Kidney epithelial cell (primary cell): Measurements from ENCODE around the gene DLG2. TPM values are rescaled to one million over a fixed set of nuclear protein-coding genes. Genes with fewer than 3 reads are reported as not detected.

Experiments
- DNase-seq: peaks from one replicate; pipeline ENCODE4 v3.0.0-alpha.2; 2010; ENCODE audit warnings: low read depth
- H3K27me3 ChIP-seq: 2 replicates; pipeline ENCODE4 v1.6.0; 2011; ENCODE audit warnings: low read length; ENCODE audit not compliant: control insufficient read depth, insufficient read depth
- H3K36me3 ChIP-seq: 2 replicates; pipeline ENCODE4 v1.5.1; 2011; ENCODE audit warnings: low read length; ENCODE audit not compliant: control insufficient read depth, insufficient read depth
- H3K4me3 ChIP-seq: 2 replicates; pipeline ENCODE4 v1.5.1; 2011; ENCODE audit warnings: low read depth, mild to moderate bottlenecking, control low read depth, low read length
- total RNA-seq: library from RNA; depleted of rRNA; stranded (reverse); fragments of >200 nt; gene quantifications from 2 replicates; pipeline ENCODE4 v1.2.3, GENCODE V29; 2015
- TF ChIP-seq, protein P1 (sequence below): IDR thresholded peaks from 2 replicates; pipeline ENCODE4 v1.5.1; 2011; ENCODE audit warnings: mild to moderate bottlenecking, moderate library complexity, low read length, control low read depth, inconsistent platforms; ENCODE audit not compliant: insufficient read depth, poor library complexity, severe bottlenecking

DLG2 gene
- total RNA-seq, 1 donor from 2014 or later: 0.75 TPM

DNA sequence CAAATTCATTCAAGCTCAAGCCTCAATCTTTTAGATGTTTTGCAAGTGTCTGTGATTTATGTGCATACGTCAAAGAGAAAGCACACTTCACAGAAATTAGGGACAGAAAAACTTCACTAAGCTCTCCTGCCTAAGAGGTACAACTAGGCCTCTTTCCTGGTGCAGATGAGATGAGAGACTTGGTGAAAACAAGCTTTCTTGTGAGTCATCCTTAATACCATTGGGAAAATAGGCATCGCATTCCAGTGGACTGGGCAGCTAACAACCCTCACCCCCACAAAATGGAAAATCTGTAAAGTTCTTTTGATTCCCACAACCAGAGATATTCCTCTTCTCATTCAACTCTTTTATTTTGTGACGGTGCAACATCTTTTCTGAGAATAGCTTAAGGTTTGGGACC, 1230.6 kb downstream of the DLG2 start:
- no peak for DNase-seq
- Histone ChIP-seq H3K4me3 (no peak overlapping the region), H3K27me3 (no peaks in the 10 kb centered on the region), H3K36me3 (no peaks in the 10 kb centered on the region)
- TF ChIP-seq, protein P1, sequence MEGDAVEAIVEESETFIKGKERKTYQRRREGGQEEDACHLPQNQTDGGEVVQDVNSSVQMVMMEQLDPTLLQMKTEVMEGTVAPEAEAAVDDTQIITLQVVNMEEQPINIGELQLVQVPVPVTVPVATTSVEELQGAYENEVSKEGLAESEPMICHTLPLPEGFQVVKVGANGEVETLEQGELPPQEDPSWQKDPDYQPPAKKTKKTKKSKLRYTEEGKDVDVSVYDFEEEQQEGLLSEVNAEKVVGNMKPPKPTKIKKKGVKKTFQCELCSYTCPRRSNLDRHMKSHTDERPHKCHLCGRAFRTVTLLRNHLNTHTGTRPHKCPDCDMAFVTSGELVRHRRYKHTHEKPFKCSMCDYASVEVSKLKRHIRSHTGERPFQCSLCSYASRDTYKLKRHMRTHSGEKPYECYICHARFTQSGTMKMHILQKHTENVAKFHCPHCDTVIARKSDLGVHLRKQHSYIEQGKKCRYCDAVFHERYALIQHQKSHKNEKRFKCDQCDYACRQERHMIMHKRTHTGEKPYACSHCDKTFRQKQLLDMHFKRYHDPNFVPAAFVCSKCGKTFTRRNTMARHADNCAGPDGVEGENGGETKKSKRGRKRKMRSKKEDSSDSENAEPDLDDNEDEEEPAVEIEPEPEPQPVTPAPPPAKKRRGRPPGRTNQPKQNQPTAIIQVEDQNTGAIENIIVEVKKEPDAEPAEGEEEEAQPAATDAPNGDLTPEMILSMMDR: no peak

DNA sequence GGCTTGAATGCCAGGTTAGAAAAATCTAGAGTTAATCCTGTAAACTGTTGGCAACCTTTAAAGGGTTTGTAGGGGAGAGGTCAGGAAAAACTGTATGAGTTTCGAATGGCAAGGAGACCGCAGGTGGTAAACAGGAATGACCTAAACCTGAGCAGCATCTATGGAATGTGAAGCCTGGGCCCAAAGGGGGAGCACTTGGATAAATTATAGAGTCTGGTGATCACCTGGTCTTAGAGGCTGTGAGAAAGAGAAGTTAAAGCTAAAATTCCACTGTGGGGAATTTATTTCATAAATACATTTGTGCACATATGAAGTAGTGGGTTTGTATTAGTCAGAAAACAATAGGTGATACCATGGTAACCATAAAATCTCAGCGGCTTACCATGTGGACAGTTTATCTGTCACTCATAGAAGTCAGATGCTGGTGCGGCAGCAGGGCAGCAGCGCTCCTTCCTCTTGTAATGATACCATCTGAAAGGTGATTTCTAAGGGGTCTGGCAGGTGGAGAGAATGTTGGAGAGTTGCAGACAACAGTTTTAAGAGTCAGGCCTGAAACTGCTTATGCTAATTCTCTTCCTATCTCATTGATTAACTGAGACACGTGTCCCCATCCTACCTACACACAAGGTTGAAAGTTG, 1236.6 kb downstream of the DLG2 start:
- H3K4me3 ChIP-seq: no peak overlapping the region
- TF ChIP-seq, protein P1: peak; percentile 21
- no peaks in the 10 kb centered on the region for H3K27me3 ChIP-seq
- H3K36me3 ChIP-seq: no peaks in the 10 kb centered on the region
- peak; percentile 12 for DNase-seq

DNA sequence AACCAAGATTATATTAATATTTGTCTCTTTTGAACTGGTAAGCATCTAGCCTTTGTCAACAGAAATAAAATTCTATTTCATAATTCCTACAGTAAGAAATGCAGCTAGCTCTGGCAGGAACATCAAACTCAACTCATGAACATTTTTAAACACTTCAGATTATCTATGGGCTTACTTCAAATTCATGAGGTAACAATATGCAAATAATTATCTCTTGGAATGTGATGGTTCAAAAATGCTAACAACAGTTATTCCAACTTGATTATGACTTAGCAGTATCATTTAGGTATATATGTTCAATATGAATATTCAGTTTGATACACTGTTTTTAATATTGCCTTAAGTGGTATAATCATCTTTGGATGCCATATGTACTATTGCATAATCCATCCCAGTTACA, 1237.4 kb downstream of the DLG2 start:
- Histone ChIP-seq H3K4me3 (no peak overlapping the region), H3K27me3 (no peaks in the 10 kb centered on the region), H3K36me3 (no peaks in the 10 kb centered on the region)
- TF ChIP-seq, protein P1: no peak
- DNase-seq: no peak

DNA sequence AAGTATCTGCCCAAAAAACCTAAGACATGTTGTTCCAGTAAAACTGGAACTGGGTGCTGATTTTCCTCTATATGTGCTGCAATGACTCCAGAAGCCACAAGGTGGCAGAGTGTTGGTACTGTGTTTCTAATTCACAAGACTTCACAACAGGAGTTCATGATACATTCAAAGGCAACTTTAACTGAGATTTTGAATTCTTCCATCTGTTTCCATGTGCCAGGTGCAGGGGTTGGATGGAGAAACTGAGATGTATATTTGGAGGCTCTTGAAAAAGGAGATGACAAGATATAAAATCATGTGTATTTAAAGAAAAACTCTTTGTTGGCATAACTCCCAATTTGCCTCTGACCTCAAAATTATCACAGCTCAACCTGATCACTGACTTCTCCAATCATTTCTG, 1242.4 kb downstream of the DLG2 start:
- TF ChIP-seq, protein P1: peak; percentile 84
- Histone ChIP-seq H3K27me3 (no peaks in the 10 kb centered on the region), H3K4me3 (no peak overlapping the region), H3K36me3 (no peaks in the 10 kb centered on the region)
- peak; percentile 10 for DNase-seq

DNA sequence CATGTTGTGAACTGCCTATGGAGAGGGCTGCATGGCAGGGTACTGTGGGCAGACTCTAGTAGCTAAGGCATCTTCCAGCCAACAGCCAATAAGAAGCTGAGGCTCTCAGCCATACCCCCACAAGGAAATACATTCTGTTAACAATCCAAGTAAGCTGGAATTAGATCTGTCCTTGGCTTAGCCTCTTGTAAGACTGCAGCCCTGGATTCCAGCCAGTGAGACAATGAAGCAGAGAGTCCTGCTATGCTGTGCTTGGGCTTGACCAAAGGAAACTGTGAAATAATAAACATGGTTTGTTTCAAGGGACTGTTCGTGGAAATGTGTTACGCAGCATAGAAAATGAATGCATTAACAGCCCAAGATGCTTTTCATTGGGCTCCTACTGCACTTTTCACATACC, 1243.6 kb downstream of the DLG2 start:
- no peaks in the 10 kb centered on the region for H3K27me3 ChIP-seq
- TF ChIP-seq, protein P1: no peak
- no peak for DNase-seq
- H3K4me3 ChIP-seq: no peak overlapping the region
- no peaks in the 10 kb centered on the region for H3K36me3 ChIP-seq

DNA sequence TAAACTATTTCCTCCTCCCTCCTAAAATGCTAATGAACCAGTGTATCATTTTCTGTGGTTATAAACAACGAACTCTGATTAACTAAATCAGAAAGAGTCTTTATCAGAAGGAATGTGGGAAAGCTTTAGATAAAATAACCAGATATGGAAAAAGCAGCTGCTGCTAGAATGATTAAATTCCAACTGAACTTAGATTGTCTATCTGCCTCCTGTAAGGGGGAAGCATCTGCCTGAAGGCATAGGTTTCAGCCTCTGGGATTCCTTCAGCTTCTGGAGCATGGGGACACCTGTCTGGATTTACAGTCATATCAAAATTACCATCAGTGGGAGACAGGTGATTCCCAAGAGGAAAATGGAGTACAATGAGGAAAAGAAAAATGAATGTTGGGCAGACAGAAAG, 1245.5 kb downstream of the DLG2 start:
- no peaks in the 10 kb centered on the region for H3K36me3 ChIP-seq
- H3K27me3 ChIP-seq: no peaks in the 10 kb centered on the region
- DNase-seq: no peak
- H3K4me3 ChIP-seq: no peak overlapping the region
- TF ChIP-seq, protein P1: no peak
